ENCODE results near the gene RSKR. TPM values are rescaled to one million over a fixed set of nuclear protein-coding genes. Genes with fewer than 3 reads are reported as not detected.

Gene RSKR
- total RNA-seq, 4 donors from 2014 or later: 4.2 to 13.1 (median 9.5) TPM

DNA sequence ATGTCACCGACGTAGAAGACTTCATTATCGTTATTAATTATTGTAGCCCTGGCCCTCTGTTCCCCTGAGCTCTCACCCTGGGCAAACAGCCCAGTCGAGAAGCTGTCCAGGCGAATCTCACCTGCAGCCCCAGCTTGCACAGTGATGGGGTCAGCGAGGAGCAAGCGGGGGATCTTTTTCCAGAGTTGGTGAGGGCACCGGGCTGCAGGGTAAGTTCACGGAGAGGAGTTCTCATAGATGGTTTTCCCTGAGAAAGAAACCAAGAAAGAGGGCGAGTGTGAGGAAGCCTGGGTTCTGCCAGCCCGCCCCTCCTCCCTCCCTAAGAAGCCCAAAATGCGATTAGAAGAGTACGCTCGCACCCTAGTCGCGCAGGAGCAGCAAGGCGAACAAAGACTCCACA is 15.6 kb downstream of the RSKR start:
- intact Hi-C loops (cut with DNase I): no loop called here

DNA sequence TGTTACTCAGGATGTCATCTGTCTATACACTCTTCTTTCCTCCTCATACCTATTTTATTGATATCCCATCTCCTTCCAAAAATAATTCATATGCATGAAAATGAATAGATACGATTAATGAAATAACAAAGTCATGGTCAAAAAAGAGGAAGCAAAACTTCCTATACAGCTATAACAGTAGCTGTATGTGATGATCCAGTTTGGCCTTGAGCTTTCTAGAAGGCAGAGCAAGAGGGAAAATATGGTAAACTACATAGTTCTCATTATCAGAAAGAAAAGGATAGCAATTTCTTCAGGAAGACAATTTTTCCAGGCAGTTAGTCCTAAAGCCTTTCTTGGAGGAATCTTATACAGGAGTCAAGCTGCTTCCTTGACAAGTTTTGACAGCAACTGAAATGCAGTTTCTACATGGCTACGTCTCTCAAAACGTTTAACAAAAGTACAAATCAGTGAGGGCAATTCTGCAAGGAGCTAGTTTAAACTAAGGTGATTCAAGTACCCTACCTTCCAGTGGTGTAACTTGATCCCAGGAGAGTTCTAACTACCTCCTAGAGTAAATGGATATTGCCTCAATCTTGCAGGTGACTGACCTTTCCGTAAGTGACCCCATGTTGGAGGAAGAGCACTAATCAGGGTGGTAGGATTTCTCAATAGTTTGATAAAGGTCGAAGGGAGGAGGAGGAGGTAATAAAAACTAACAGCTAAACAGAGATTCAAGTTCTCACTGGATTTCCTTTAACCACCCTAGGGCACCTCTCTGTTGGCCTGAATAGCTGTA is 16.2 kb downstream of the RSKR start:
- intact Hi-C loops (cut with DNase I): no loop called here
- no peaks in the 10 kb centered on the region for H3K36me3 ChIP-seq
- H3K4me1 ChIP-seq: peaks cover 6 to 24% of the 10 kb centered on the region in 2 donors
- H3K9me3 ChIP-seq: no peaks in the 10 kb centered on the region
- H3K27ac ChIP-seq: no peak overlapping the region
- no peak for DNase-seq
- no peaks in the 10 kb centered on the region for H3K27me3 ChIP-seq
- H3K4me3 ChIP-seq (replicated peaks in 1 of 3): no peak overlapping the region
- 30 to 33% methylated on average over 5 of the region's 5 CpGs for WGBS, 2 donors
- no peak for TF ChIP-seq POLR2A (IDR thresholded peaks at IDR 0.05)

More for the DNA sequence above, 15.6 kb downstream of the RSKR start:
- Histone ChIP-seq H3K9me3 (no peaks in the 10 kb centered on the region), H3K27ac (peak overlapping the region in 1 of 3 donors; percentile 83), H3K4me3 (replicated peaks in 1 of 3) (peak overlapping the region in 2 of 3 donors; percentile 24 to 29), H3K27me3 (no peaks in the 10 kb centered on the region), H3K36me3 (no peaks in the 10 kb centered on the region), H3K4me1 (peaks cover 6 to 24% of the 10 kb centered on the region in 2 donors)
- TF ChIP-seq POLR2A (IDR thresholded peaks at IDR 0.05): no peak
- no peak for TF ChIP-seq CTCF (IDR thresholded peaks at IDR 0.05)
- DNase-seq: no peak
- 3 to 4% methylated on average over 16 to 17 of the region's 17 CpGs for WGBS, 2 donors

DNA sequence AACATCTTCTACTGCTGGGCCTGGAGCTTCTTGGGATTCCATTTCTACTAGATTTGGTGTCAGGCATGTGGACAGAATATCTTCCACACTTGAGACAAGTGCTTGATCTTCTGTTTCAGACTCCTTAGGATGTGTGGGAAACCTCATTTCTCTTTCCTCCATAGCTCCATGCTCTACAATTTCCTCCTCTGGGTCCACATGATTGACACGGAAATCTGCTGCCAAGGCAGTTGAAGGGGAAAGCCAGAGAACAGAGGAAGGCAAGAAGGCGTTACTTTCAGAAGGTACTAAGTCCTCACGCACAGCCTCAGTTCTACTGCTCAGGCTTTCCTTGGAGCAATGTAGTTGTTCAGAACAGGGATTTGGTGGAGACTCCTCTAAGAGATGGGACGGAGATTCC is 21.7 kb downstream of the RSKR start:
- TF ChIP-seq CTCF (IDR thresholded peaks at IDR 0.05): no peak
- TF ChIP-seq POLR2A (IDR thresholded peaks at IDR 0.05): no peak
- H3K4me3 ChIP-seq (replicated peaks in 1 of 3): no peak overlapping the region
- no peak overlapping the region for H3K27ac ChIP-seq
- DNase-seq: no peak
- 92 to 99% methylated on average over 4 of the region's 4 CpGs for WGBS, 2 donors
- H3K36me3 ChIP-seq: peaks cover 0 to 9% of the 10 kb centered on the region in 2 donors
- no peaks in the 10 kb centered on the region for H3K9me3 ChIP-seq
- H3K4me1 ChIP-seq: no peaks in the 10 kb centered on the region
- no peaks in the 10 kb centered on the region for H3K27me3 ChIP-seq
- intact Hi-C loops (cut with DNase I): no loop called here

DNA sequence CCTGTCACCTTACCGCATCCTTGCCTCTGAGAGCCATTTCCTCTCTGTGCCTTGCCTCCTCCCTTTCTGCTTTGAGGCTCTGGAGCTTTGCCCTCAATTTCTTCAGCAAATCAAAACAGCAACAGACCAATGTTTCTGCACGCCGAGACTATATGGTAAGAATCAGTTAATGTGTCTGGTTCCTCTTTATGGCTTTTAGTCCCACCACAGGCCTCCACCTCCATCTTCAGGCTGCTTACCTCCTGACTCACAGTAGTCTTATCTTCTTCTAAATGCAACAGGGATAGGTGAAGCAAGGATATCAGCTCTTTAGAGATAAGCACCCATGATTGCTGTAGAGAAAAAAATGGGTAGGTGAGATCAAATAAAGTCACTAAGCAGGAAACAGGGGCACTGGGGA is 28.1 kb downstream of the RSKR start:
- intact Hi-C loops (cut with DNase I): no loop called here
- WGBS, 2 donors: 95 to 98% methylated on average over 3 of the region's 3 CpGs
- Histone ChIP-seq H3K4me1 (no peaks in the 10 kb centered on the region), H3K4me3 (replicated peaks in 1 of 3) (no peak overlapping the region), H3K36me3 (peaks cover 12 to 13% of the 10 kb centered on the region in 2 donors), H3K27me3 (no peaks in the 10 kb centered on the region), H3K27ac (no peak overlapping the region), H3K9me3 (no peaks in the 10 kb centered on the region)
- TF ChIP-seq POLR2A (IDR thresholded peaks at IDR 0.05) (no peak), CTCF (IDR thresholded peaks at IDR 0.05) (no peak)
- no peak for DNase-seq

- DNase-seq: no peak
- intact Hi-C loops (cut with DNase I): no loop called here
- H3K4me1 ChIP-seq: peaks cover 0 to 3% of the 10 kb centered on the region in 2 donors
- no peak overlapping the region for H3K4me3 ChIP-seq (replicated peaks in 1 of 3)
- no peaks in the 10 kb centered on the region for H3K9me3 ChIP-seq
- no peaks in the 10 kb centered on the region for H3K27me3 ChIP-seq
- no peak overlapping the region for H3K27ac ChIP-seq
- no peak for TF ChIP-seq CTCF (IDR thresholded peaks at IDR 0.05)
- H3K36me3 ChIP-seq: peaks cover 12 to 13% of the 10 kb centered on the region in 2 donors
- WGBS, 2 donors: 78 to 84% methylated on average over 3 of the region's 3 CpGs
Observed at GRCh38 chr17:28584434-28584833, 29.6 kb downstream of the RSKR start.
